MCF 10A (cell line): Measurements from ENCODE around the gene GPRIN1. TPM values are rescaled to one million over a fixed set of nuclear protein-coding genes. Genes with fewer than 3 reads are reported as not detected.

Experiments
- Bru-seq: library from RNA; stranded (reverse); fragments of 400-500 nt; gene quantifications from one replicate; lab custom pipeline; 2021; lab: Mats Ljungman, UMichigan
- BruChase-seq, 2 experiments: library from RNA; stranded (reverse); fragments of 400-500 nt; gene quantifications; one replicate each; lab custom pipeline; 2021; lab: Mats Ljungman, UMichigan
- BruUV-seq: library from RNA; stranded (reverse); fragments of 400-500 nt; replicated peaks from 2 replicates; lab custom pipeline; 2021; lab: Mats Ljungman, UMichigan
- CTCF ChIA-PET: fragments of 300-600 bp; sonication (Branson Sonifier 250); formaldehyde crosslinking; extraction: SDS; loops from one replicate; lab custom pipeline; 2021; ENCODE audit warnings: antibody characterized with exemption, inconsistent platforms; lab: Yijun Ruan, JAX
- POLR2A ChIA-PET: fragments of 300-600, 350-650 bp; sonication (Branson Sonifier 250); formaldehyde crosslinking; extraction: SDS; loops from one replicate; lab custom pipeline; 2020; ENCODE audit warnings: antibody characterized with exemption, inconsistent platforms; lab: Yijun Ruan, JAX
- DNase-seq: peaks from one replicate; pipeline ENCODE4 v3.0.0-alpha.2; 2018; ENCODE audit not compliant: unreplicated experiment
- H3K27ac Mint-ChIP-seq: one replicate; pipeline ENCODE4 v1.8.0; 2022; ENCODE audit warnings: mild to moderate bottlenecking, low read depth, mixed read lengths; ENCODE audit not compliant: unreplicated experiment
- H3K27me3 Mint-ChIP-seq: one replicate; pipeline ENCODE4 v1.8.0; 2022; ENCODE audit warnings: mixed read lengths; ENCODE audit not compliant: insufficient read depth, unreplicated experiment
- H3K36me3 Mint-ChIP-seq: one replicate; pipeline ENCODE4 v1.8.0; 2022; ENCODE audit warnings: mild to moderate bottlenecking, moderate library complexity, mixed read lengths; ENCODE audit not compliant: insufficient read depth, unreplicated experiment
- H3K4me1 Mint-ChIP-seq: one replicate; pipeline ENCODE4 v1.8.0; 2022; ENCODE audit warnings: mixed read lengths; ENCODE audit not compliant: insufficient read depth, unreplicated experiment
- H3K4me3 Mint-ChIP-seq: one replicate; pipeline ENCODE4 v1.8.0; 2022; ENCODE audit warnings: mild to moderate bottlenecking, moderate library complexity, mixed read lengths; ENCODE audit not compliant: unreplicated experiment
- H3K9me3 Mint-ChIP-seq: one replicate; pipeline ENCODE4 v1.8.0; 2022; ENCODE audit warnings: mixed read lengths; ENCODE audit not compliant: unreplicated experiment
- CTCF ChIP-seq: fragments of 200-600 bp; IDR thresholded peaks from one replicate; pipeline ENCODE4 v1.8.0; 2022; ENCODE audit warnings: antibody characterized with exemption, mild to moderate bottlenecking; ENCODE audit not compliant: unreplicated experiment
- intact Hi-C: fragments of 100-400 bp; cut with micrococcal nuclease; formaldehyde crosslinking; loops from 2 replicates; pipeline ENCODE4 v1.14.1; 2022
- long read RNA-seq: library from polyadenylated mRNA; stranded (forward); transcript quantifications from one replicate; pipeline ENCODE4 v2.0.0, GENCODE V29; 2022
- total RNA-seq: library from RNA; stranded (reverse); gene quantifications from 2 replicates; pipeline ENCODE4 v1.2.3, GENCODE V29; 2022

GPRIN1 gene
- 3.0 and 3.7 TPM in 2 replicates for total RNA-seq
- Bru-seq, nascent RNA, result percentile 28 among the genes with signal in this experiment
- BruChase-seq, experiment 1, labeled RNA remaining after a 6-hour chase, result percentile 39 among the genes with signal in this experiment
- percentile 38 among the genes with signal in this experiment for BruChase-seq, experiment 2, labeled RNA remaining after a 2-hour chase
- long read RNA-seq, full-length matches to known transcripts, result 7 of 10 reads
- long read RNA-seq, partial matches to known transcripts, result 0 of 10 reads
- long read RNA-seq, other reads (novel, unspliced or antisense), result 3 of 10 reads

GRCh38 chr5:176609724-176610434 lies at the start of gene GPRIN1:
Gene GPRIN1 (minus strand): TSS chr5:176610156. CDS start chr5:176599834, 10,322 bp downstream.
- Mint-ChIP-seq H3K4me3 (peak within 1 kb of the TSS; percentile 83), H3K4me1 (peaks cover 25% of the 10 kb centered on the region), H3K27ac (no peak within 1 kb of the TSS), H3K36me3 (no peaks in the 10 kb centered on the region), H3K27me3 (no peaks in the 10 kb centered on the region), H3K9me3 (no peaks in the 10 kb centered on the region)
- ChIA-PET POLR2A (interaction anchor here (0.6 to 1.3 kb wide), 2 partner anchors 37 to 58 kb away, joined by 3 to 4 read pairs; no protein-coding TSS in a partner anchor), CTCF (interaction anchor here (0.5 to 1.3 kb wide), 2 partner anchors 23 to 37 kb away, joined by 3 read pairs; partner anchors contain the start of gene TSPAN17)
- peak; percentile 63 for DNase-seq
- no TSS peak for BruUV-seq
- peak; percentile 34 for TF ChIP-seq CTCF
- intact Hi-C loops, result no loop called here

DNA sequence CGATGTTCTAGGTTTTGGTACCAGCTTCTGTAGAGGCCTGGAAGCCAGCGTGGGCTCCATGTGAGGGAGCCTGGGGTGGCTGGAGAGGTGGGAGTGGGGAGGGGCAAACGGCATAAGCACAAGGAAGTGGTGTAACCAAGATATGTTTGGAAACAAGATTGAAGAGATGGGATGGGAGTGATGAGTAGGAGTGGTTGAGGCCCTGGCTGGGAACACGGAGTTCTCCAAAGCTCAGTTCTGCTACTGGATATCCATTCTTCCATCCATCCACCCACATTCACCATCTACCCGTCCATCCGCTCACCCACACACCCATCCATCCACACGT lies 49.5 kb upstream of the GPRIN1 start:
- Mint-ChIP-seq H3K4me3 (no peak overlapping the region), H3K9me3 (no peaks in the 10 kb centered on the region), H3K36me3 (peaks cover 14% of the 10 kb centered on the region), H3K4me1 (no peaks in the 10 kb centered on the region), H3K27ac (no peak overlapping the region), H3K27me3 (peaks cover 7% of the 10 kb centered on the region)
- ChIA-PET POLR2A (no interaction called here), CTCF (interaction anchor here (0.5 to 6.2 kb wide), 37 partner anchors 10 to 492 kb away, joined by 3 to 122 read pairs (median 5); partner anchors contain the start of genes TSPAN17 and ZNF346)
- no peak for DNase-seq
- BruUV-seq, result no TSS peak
- intact Hi-C loops, result no loop called here
- TF ChIP-seq CTCF, result no peak

GRCh38 chr5:176658817-176659511 lies 49.0 kb upstream of the GPRIN1 start:
- intact Hi-C loops, result loop anchor here (1.0 kb wide), 2 partner anchors 412 to 453 kb away; no protein-coding TSS in a partner anchor
- no peak for DNase-seq
- TF ChIP-seq CTCF, result no peak
- H3K4me3 Mint-ChIP-seq, result no peak overlapping the region
- H3K27ac Mint-ChIP-seq, result no peak overlapping the region
- CTCF ChIA-PET, result interaction anchor here (0.5 to 6.2 kb wide), 54 partner anchors 9 to 492 kb away, joined by 3 to 122 read pairs (median 5); partner anchors contain the start of genes EIF4E1B, HK3, SNCB and TSPAN17
- peaks cover under 1% of the 10 kb centered on the region for H3K4me1 Mint-ChIP-seq
- H3K36me3 Mint-ChIP-seq, result peaks cover 14% of the 10 kb centered on the region
- POLR2A ChIA-PET, result interaction anchor here (1.4 kb wide), 1 partner anchor 454 kb away, joined by 4 read pairs; no protein-coding TSS in a partner anchor
- peaks cover 2% of the 10 kb centered on the region for H3K27me3 Mint-ChIP-seq
- BruUV-seq, result no TSS peak
- H3K9me3 Mint-ChIP-seq, result no peaks in the 10 kb centered on the region
